ENCODE results near the gene PHF12.

PHF12 gene

GRCh38 chr17:28856028-28856574 is 95.2 kb downstream of the PHF12 start:
- DNase-seq = no peak

DNA sequence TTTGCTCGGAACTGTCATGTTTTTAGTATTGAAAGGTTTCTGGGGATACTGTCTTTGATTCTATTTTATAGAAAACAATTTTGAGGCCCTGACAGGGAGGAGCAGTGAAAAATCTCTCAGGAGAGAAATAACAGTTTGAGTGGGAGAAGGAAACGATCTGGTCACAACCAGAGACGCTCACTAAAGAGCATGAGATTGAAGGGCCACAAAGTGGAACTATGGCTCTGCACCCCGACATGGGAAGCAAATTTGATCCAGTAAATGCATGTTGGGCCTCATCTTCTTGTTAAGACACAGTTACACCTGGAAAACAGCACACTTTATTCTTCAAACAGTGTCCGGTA is 96.0 kb downstream of the PHF12 start:
- DNase-seq = no peak
